ENCODE measurements around the gene SNCB.
"Not testable (repeated sequence)": the region's sequence is repeated elsewhere in the genome, so short reads cannot be mapped to it uniquely, and the experiment has no call there.

SNCB gene

DNA sequence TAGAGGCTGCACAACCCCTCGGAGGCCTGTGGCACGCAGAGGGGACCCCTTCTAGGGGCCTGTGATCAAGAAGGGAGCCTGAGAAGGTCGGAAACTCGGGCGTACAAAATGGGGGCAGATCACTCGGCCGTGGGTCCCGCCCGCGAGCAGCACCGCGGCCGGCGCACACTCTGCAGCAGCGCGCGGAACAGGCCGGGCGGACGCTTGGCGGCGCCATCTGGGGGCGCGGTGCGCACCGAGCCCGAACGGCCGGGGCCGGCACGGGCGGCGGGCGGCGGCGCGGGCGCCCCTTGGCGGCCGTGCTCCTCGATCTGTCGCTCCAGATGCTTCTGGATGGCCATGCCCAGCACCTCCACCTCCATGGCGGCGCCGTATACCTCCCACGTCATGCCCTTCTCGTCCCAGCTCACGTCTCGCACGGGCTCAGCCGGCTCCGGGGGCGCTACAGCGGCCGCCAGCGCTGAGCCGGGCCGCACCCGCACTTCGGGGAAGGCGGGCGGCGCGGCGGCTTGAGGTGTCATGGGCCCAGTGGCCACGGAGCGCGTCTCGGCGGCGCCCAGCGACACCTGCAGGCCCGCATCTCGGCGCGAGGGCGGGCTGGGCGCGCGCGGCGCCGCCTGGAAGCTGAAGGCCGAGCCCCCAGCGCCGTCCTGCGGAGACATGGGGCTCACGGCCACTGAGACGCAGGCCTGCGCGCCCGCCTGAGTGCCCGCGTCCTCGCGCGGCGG lies 33.5 kb downstream of the SNCB start:
- DNase-seq: no peak

DNA sequence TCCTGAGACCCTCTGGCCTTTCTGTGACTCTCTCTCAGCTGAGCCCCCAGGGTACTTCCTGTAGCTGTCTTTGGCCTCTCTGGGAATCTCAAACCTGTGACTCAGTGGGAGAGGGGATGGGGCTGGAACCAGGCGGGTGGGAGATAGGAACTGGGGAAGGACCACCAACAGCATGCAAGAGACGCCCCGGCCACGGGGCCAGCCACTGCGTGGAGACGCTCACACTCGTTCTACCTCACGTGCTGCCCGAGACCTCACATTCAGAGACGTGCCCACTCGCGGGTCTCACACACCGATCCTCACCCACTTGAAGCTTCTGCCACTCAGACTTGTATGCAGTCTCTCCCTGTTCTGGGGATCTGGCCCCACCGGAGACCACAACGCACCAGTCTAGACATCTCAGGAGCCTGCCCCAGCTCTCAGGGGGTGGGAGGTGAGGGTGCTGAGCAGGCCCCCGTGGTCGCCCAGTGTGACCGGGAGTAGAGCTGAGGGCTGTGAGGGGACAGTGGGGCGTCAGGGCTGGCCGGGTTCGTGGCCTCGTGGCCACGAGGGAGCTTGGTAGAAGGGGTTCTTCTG lies 34.2 kb downstream of the SNCB start:
- no peak for DNase-seq

GRCh38 chr5:176595386-176595943 lies 34.9 kb downstream of the SNCB start:
- DNase-seq: no peak

DNA sequence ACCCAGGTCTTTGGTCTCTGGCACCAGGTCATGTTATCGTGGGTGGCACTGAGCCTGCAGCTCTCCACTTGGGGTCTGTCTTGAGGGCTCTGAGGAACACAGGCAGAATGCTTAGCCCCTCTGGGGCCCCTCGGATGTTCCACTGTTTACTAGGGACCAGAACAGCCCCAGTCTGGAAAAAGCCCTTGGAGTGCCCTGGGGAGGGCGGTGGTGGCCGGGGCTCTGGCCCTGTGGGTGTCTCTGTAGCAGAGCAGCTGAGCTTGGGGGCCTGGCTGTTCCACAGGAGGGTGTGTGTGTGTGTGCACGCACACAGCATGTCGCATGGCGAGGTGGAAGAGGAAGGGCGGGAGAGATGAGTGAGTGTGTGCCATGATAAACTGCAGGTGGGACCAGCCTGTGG lies 35.8 kb downstream of the SNCB start:
- no peak for DNase-seq

DNA sequence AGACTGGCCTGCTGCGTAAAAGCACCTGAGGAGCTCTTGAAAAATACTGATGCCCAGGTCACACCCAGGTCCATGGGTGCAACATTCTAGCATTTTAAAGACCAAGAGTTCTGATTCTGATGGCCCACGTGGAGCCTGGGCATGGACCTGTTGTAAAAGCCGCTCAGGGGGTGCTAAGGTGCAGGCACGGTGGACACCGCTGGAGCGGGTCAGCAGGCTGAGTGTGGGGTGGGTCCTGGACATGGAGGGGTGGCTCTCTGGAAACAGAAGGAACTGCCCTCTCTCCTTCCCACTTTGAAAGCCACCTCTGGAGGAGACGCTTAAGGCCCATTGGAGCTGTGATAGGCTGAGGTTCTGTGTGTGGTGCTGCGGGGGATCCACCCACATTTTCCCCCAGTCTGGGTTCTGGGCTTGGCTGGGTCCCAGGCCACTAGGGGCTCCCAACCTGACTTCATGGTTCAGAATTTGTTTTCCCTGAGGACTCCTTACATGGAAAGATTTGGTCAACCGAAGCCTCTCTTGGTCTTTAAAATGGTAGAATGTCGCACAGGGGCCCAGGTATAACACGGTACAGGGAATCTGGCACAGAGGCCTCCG lies 37.0 kb downstream of the SNCB start:
- DNase-seq: no peak

DNA sequence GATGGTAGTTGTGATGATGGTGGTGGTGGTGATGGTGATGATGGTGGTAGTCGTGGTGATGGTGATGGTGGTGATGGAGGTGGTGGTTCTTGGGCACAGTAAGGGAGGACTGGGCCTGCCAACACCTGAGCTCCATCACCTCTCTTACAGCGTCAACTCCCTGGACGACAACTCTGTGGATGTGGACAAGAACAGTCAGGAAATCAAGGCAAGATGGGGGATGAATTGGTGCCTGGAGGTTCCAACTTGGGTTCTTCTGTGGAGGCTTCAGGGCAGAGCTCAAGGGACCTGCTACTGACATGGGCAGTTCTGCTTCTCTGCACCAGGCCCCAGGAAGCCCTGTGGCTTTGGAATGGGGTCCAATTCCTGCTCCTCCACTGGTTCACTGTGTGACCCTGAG lies 37.8 kb downstream of the SNCB start:
- no peak for DNase-seq

- DNase-seq: not testable (repeated sequence)
Measured at GRCh38 chr5:176591667-176592066, 38.7 kb downstream of the SNCB start.

- DNase-seq: no peak
Measured at GRCh38 chr5:176590035-176590717, 40.2 kb downstream of the SNCB start.

- DNase-seq: no peak
Measured at GRCh38 chr5:176589039-176589769, 41.1 kb downstream of the SNCB start.

GRCh38 chr5:176588297-176588696 lies 42.0 kb downstream of the SNCB start:
- no peak for DNase-seq

- DNase-seq: no peak
Measured at GRCh38 chr5:176587398-176587797, 42.9 kb downstream of the SNCB start.

GRCh38 chr5:176583076-176583475 lies 47.3 kb downstream of the SNCB start:
- no peak for DNase-seq

- DNase-seq: no peak
Measured at GRCh38 chr5:176581361-176581760, 49.0 kb downstream of the SNCB start.

DNA sequence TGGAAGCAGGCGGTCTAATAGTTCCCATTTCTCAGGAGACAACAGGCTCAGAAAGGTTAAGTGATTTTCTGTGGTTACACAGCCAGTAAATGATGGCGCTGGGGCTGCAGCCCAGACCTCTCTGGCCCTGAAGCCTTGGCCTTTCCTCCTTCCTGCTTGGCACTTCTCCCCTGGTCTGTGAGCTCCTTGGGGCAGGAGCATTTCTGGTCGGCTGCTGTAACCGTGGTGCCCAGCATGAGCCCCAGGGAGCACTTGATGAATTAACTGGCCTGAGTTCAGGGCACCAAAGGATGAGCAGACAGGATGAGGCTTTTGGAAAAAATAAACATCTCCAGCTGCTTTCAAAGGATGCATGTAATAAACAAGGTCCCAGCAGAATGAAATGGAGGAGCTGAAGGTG lies 51.0 kb downstream of the SNCB start:
- DNase-seq: no peak

- no peak for DNase-seq
Measured at GRCh38 chr5:176578391-176578808, 51.9 kb downstream of the SNCB start.

DNA sequence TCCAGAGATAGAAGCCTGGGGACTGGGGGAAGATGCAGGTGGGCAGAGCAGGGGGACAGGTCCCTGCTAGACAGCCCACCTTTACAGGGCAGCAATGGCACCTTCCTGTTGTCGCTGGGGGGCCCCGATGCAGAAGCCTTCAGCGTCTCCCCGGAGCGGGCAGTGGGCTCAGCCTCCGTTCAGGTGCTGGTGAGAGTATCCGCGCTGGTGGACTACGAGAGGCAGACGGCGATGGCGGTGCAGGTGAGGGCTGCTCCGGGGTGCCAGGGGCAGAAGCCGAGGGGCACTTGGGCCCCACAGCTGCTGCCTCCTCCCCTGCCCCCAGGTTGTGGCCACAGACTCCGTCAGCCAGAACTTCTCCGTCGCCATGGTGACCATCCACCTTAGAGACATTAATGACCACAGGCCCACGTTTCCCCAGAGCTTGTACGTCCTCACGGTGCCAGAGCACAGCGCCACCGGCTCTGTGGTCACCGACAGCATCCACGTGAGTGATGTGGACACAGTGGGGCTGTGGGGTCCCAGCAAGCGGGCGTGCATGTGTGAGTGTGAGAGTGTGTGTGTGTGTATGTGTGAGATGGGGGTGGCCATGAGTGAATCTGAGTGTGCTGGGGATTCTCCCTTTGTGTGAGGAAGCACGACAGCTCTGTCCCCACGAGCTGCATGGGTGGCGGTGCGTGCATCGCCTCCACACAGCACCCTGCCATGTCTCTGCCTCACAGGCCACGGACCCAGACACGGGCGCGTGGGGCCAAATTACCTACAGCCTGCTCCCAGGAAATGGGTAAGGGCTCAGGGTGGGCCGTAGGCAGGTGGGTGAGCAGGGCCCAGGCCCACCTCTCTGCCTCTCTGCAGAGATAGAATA lies 52.8 kb downstream of the SNCB start:
- no peak for DNase-seq

DNA sequence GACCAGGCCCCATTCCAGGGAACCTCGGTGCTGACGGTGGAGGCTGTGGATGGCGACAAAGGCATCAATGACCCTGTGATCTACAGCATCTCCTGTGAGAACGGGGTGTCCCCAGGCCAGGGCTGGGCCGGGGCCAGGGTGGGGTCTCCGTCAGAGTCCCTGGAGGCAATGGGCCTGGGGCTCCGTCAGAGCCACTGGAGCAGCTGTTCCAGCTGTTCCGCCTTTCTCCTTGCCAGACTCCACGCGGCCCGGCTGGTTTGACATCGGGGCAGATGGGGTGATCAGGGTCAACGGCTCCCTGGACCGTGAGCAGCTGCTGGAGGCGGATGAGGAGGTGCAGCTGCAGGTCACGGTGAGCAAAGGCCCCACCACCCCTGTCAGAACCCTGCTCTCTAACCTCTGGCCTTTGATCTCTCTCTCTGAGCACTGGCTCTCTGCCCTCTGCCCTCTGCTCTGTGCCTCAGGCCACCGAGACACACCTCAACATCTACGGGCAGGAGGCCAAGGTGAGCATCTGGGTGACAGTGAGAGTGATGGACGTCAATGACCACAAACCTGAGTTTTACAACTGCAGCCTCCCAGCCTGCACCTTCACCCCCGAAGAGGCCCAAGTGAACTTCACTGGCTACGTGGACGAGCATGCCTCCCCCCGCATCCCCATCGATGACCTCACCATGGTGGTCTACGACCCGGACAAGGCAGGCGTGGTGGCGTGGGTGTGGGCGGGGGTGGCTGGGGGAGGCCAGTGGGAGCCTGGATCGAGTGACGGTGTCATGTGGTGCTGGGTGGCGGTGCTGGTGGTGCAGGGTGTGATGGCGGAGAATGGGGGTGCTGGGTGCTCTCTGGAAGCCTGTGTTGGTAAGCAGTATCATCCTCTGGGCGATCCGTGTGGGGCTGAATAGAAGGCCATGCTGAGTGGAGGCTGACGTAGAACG lies 54.6 kb downstream of the SNCB start:
- no peak for DNase-seq

GRCh38 chr5:176575066-176575465 lies 55.3 kb downstream of the SNCB start:
- no peak for DNase-seq

GRCh38 chr5:176574297-176574591 lies 56.1 kb downstream of the SNCB start:
- no peak for DNase-seq

DNA sequence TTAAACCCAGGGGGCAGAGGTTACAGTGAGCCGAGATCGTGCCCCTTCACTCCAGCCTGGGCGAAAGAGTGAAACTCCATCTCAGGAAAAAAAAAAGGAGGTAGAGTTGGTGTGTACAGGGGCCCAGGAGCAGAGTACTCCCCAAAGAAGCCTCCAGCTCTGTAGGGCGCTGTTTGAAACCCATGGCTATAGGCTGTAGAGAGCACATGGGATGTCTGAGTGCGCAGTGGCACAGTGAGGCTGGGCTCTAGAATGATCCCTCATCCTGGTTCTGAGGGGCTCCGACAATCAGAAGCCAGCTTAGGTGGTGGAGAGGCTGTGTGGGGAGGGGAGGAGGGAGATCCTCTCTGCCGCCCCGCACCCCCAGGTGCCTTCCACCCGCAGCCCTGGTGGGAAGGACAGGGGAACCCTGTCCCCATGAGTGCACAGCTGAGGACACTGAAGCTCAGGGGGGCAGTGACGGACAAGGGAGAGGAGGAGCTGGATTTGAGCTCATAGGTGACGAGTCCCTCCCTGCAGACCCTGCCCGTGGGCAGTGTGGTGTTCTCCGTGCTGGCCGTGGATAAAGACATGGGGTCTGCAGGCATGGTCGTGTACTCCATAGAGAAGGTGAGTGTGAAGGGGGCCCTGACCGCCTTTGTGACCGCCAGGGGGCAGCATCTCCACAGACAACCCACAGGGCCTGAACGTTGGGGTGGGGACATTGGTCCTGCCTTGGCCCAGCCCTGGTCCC lies 56.6 kb downstream of the SNCB start:
- DNase-seq: no peak
